Caki2 (cell line): ENCODE data around the gene FUT8. TPM values are rescaled to one million over a fixed set of nuclear protein-coding genes. Genes with fewer than 3 reads are reported as not detected.
"Not testable (repeated sequence)": the region's sequence is repeated elsewhere in the genome, so short reads cannot be mapped to it uniquely, and the experiment has no call there.

Source experiments
- DNase-seq: peaks from one replicate; pipeline ENCODE4 v3.0.0-alpha.2; 2015; ENCODE audit warnings: low read depth
- in situ Hi-C: cut with HindIII; loops from 2 replicates; pipeline ENCODE4 v1.10.0; 2016; ENCODE audit warnings: low sequenced_read_pairs, low pct_unique_long_range_greater_than_20kb, mixed read lengths
- total RNA-seq: library from RNA; depleted of rRNA; stranded (reverse); fragments of >200 nt; shearing (Covaris generic); gene quantifications from 2 replicates; pipeline ENCODE4 v1.2.3, GENCODE V29; 2014; ENCODE audit warnings: low replicate concordance

FUT8 gene
- total RNA-seq, 1 experiment from 2014 or later = 29.6 TPM

DNA sequence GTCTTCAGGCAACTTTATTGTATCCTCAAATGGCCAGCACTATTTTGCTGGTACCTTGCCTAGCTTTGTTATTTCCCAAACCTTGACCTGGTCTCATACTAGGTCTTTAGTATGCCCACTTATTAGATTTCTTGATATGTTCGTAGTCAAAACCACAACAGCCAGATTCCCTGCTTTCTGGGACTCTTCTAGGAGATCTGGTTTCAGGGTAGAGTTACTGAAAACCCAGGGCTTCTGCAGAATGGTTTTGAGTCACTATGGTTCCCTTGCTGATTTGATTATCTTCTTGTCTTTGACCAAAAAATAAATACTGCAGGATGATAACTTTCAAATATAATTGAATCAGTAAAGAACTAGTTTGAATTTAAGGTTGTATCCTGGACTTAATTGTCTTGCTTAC, 211.2 kb downstream of the FUT8 start:
- in situ Hi-C loops = no loop called here

DNA sequence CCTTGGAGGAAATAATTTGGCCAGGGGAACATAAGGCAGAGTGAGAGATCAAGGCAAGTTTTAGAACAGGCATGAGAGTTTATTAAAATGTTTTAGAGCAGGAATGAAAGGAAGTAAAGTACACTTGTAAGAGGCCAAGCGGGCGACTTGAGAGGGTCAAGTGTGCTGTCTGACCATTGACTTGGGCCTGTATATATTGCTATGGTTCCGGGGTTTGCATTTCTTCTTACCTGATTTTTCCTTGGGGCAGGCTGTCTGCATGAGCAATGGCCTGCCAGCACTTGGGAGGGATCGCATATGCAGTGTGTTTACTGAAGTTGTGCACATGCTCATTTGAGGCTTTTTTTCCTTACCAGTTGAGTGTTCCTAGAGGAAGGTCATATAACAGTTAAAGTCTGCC, 214.8 kb downstream of the FUT8 start:
- DNase-seq = no peak
- in situ Hi-C loops = no loop called here

More for the DNA sequence above, 211.2 kb downstream of the FUT8 start:
- DNase-seq = no peak

DNA sequence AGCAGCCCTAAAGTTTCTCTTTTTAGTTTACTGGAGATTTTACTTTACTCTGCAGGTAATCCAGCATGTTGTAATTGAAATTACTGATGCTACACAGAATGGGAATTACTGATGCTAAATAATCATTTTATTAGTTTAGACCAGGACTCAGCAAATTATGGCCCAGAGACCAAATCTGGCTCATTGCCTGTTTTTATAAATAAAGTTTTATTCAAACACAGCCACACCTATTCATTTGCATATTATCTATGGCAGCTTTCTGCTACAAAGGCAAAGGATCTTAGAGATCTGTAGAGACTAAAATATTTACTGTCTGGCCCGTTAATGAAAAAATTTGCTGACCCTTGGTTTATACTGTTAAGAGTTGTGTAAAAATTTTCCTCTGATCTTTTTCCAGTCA, 216.1 kb downstream of the FUT8 start:
- in situ Hi-C loops = no loop called here
- DNase-seq = no peak

DNA sequence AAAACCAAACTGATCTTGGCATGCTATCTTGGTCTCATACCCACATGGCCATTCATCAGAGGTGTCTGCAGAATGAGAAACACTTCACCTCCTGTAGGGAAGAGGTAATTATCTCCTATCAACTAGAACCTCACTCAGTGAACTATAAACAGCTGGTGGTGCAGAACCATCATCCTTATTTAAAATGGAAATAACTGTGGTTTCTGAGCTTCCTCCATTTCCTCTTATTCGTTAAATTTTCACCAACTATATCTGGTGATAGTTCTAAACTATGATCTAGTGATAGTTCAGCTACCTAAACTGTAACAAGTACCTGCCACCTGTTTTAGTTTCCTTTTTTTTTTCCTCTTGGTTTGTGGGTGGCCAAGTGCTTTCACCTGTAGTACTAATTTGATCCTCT, 218.5 kb downstream of the FUT8 start:
- DNase-seq = peak; percentile 21
- in situ Hi-C loops = no loop called here

DNA sequence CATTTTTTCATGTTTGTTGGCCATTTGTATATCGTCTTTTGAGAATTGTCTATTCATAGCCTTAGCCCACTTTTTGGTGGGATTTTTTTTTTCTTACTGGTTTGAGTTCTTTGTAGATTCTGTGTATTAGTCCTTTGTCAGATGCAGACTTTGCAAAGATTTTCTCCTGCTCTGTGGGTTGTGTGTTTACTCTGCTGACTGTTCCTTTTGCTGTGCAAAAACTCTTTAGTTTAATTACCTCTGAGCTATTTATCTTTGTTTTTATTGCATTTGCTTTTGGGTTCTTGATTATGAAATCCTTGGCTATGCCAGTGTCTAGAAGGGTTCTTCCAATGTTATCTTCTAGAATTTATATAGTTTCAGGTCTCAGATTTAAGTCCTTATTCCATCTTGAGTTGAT, 220.0 kb downstream of the FUT8 start:
- in situ Hi-C loops = no loop called here
- no peak for DNase-seq

DNA sequence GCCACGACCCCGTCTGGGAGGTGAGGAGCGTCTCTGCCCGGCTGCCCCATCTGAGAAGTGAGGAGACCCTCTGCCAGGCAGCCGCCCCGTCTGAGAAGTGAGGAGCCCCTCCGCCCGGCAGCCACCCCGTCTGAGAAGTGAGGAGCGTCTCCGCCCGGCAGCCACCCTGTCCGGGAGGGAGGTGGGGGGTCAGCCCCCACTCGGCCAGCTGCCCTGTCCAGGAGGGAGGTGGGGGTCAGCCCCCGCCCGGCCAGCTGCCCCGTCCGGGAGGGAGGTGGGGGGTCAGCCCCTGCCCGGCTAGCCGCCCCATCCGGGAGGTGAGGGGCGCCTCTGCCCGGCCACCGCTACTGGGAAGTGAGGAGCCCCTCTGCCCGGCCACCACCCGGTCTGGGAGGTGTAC, 221.1 kb downstream of the FUT8 start:
- DNase-seq, in situ Hi-C loops: not testable (repeated sequence)

DNA sequence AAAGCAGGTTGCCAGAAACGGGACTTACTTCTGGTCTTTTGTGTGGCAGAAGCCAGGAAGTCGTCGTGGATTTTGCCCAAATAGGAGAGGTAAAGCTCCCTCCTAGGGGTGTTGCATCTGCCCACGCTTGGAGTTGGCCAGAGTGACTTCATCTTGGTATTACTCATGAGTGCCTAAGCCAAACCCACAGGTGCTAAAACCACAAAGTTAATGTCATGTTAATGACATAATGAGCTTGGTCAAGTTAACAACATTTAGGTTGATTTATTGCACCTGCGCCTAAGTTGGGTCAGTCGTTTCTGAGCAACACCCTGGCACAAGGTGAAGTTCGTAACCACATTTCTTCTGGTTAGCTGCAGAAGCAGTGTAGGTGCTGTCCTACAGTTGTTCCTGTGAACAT, 225.2 kb downstream of the FUT8 start:
- in situ Hi-C loops = no loop called here
- peak; percentile 6 for DNase-seq

DNA sequence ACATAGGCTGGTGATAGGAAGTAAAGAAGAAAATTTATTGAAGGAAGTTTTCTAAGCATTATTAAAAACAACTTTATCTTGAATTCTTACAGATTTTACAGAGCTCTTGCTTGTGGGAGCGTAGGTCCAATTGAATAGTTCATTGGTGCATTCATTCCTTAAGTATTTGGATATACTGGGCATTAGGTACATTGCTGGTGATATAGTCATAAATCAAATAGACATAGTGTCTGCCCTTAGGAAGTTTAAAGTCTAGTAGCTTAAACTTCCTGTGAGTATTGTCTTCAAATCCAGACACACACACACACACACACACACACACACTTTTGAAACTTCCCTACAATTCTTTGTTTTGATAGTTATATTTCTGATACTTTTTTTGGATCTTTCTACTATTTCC, 226.7 kb downstream of the FUT8 start:
- in situ Hi-C loops = no loop called here
- DNase-seq = no peak

DNA sequence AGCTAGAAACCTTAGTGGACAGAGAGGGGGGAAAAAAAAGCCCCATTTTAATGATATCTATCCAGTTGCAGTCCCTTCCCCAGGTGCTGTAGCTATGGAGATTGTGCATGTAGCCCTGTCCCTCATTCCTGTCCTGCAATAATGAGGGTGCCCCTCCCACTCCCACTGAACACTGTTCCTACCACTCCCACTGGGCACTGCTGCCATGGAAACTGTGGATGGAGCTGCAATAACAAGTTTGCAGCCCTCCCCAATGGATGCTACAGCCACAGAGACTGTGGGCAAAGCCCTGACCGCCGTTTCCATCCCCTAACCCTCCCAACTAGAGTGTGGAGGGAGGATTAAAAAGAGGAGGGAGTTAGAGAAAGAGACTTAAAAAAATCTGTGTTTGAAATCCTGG, 238.3 kb downstream of the FUT8 start:
- in situ Hi-C loops = no loop called here
- DNase-seq = no peak

DNA sequence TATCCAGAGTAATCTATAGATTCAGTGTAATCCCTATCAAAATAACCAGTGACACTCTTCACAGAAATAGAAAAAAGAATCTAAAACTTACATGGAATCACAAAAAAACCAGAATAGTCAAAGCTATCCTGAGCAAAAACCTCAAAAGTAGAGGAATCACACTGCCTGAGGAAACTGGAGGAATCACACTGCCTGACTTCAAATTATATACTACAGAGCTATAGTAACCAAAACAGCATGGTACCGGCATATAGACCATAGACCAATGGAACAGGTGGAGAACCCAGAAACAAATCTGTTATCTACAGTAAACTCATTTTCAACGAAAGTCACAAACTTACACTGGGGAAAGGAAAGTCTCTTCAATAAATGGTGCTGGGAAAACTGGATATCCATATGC, 244.0 kb downstream of the FUT8 start:
- in situ Hi-C loops = no loop called here
- DNase-seq = no peak

DNA sequence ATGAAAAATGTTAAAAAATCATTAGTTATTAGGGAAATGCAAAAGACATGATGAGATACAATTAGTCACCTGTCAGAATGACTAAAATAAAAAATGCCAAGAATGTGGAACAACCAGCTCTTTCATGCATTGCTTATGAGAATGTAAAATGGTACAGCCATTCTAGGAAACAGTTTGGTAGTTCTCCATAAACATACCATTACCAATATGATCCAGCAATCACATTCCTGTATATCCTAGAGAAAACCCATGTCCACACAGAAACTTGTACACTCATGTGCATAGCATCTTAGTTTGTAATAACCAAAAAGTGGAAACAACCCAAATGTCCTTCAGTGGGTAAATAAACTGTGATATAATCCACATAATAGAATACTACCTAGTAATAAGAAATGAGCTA, 245.7 kb downstream of the FUT8 start:
- in situ Hi-C loops = no loop called here

DNA sequence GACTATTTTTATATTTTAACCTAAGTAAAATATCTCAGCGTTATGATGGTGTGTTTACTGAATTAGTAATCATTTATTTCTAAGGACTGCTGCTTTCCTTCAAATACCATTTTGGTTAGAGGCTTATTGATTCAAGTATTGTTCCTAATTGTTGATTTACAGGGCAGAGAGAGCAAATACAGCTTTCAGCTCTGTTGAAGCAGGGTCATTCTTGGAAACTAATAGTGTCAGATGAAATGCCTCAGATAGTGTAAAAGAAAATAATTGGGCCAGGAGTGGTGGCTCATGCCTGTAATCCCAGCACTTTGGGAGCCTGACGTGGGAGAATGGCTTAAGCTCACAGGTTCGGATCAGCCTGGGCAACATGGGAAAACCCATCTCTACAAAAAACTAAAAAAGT, 249.3 kb downstream of the FUT8 start:
- DNase-seq = no peak
- in situ Hi-C loops = no loop called here

More for the DNA sequence above, 245.7 kb downstream of the FUT8 start:
- DNase-seq = no peak

DNA sequence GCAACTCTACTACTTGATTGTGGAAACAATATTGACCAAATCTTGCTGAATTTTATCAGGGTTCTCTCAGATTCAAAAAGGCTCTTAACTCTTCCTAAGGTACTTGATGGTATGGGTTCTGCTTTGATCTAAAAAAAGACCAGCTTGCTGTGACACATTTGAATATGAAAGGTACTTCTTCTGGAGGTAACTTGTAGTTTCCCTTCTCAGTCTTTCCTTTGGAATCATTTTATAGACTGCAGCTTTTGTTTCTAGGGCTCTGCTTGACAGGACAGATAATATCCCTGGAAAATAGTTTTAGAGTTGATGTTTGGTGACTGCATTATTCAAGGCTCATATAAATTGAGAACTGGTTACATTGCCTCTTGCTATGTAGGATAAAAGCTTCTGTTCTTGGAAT, 251.9 kb downstream of the FUT8 start:
- DNase-seq = no peak
- in situ Hi-C loops = no loop called here

DNA sequence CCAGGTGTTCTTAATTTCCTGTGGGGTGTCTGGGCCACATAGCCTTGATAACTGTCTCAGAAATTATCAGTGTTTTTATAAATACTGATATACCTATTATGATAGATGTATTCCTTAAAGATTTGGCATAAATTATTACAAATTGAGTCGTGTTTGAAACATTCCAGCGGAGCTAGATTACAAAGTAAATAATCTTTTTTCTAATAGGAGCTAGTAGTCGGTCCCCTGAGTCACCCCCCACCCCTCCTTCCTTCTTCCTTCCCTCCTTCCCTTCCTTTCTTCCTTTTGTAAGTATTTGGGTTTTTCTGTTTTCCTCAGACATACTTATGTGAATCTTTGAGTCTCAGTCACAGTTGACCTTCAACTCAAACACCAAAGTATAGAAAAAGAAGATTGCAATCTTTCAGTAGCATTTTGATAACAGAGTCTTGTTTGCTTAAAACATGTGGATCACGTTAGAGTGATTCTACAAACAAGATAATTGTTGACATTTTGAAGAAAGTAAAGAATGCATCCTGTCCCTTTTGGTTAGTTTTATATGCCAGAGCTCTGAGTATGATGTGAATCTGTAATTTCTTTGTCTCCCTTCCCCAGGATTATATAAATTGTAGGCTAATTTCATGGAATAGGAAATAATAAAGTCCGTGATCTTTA, 264.0 kb downstream of the FUT8 start:
- in situ Hi-C loops = no loop called here
- DNase-seq = no peak

DNA sequence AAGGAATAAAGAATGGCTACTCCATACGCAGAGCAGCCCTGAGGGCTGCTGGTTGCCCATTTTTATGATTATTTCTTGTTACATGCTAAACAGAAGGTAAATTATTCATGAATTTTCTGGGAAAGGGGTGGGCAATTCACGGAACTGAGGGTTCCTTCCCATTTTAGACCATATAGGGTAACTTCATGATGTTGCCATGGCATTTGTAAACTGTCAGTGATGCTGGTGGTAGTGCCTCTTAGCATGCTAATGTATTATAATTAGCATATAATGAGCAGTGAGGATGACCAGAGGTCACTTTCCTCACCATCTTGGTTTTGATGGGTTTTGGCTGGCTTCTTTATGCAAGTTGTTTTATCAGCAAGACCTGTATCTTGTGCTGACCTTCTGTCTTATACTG, 273.0 kb downstream of the FUT8 start:
- in situ Hi-C loops = no loop called here
- DNase-seq = no peak

DNA sequence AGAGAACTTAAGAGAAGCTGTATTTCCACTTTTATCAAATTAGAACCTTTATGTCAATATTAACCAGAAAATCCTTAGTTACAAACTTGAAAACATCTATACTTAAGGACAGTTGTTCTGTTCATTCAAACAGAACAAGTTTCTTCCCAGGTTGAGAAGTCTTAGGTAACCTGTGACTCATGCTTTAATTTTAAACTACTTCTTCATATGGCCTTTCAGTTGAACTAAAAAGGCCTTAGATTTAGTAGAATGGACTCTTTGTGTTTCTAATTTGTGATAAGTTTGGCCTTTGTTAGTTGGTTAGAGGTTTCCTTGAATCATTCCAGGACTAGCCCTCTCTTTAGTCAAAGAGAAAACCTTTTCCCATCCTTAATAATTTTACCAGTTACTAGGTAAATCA, 274.2 kb downstream of the FUT8 start:
- peak; percentile 12 for DNase-seq
- in situ Hi-C loops = no loop called here

DNA sequence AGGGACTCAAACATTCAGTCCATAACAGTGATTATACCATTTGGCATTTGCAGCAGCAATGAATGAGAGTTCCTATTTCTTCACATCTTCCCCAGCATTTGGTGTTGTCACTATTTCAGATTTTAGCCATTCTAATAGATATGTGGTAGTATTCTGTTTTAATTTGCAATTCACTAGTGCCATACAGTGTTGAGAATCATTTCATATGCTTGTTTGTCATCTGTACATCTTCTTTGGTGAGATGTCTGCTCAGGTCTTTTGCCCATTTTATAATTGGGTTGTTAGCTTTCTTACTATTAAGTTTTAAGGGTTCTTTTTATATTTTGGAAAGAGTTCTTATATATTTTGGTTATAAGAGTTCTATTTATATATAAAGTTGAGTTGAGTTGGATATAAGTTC, 276.5 kb downstream of the FUT8 start:
- in situ Hi-C loops = no loop called here
- no peak for DNase-seq

DNA sequence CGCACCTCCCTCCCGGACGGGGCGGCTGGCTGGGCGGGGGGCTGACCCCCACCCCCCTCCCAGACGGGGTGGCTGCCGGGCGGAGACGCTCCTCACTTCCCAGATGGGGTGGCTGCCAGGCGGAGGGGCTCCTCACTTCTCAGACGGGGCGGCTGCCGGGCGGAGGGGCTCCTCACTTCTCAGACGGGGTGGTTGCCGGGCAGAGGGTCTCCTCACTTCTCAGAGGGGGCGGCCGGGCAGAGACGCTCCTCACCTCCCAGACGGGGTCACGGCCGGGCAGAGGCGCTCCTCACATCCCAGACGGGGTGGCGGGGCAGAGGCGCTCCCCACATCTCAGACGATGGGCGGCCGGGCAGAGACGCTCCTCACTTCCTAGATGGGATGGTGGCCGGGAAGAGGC, 280.0 kb downstream of the FUT8 start:
- in situ Hi-C loops, DNase-seq: not testable (repeated sequence)

DNA sequence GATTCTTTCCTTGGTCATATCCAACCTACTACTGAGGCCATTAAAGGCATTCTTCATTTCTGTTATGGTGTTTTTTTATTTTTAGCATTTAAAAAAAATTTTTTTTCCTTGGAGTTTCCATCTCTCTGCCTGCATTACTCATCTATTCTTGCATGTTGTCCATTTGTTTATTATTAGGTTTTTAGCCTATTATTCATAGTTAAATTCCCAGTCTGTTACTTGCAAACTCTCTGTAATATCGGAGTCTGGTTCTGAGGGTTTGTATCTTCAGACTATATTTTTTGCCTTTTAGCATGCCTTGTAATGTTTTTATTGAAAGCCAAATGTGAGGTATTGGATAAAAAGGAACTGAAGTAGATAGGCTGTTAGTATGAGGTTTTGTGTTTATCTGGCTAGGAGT, 284.3 kb downstream of the FUT8 start:
- DNase-seq = no peak
- in situ Hi-C loops = no loop called here

DNA sequence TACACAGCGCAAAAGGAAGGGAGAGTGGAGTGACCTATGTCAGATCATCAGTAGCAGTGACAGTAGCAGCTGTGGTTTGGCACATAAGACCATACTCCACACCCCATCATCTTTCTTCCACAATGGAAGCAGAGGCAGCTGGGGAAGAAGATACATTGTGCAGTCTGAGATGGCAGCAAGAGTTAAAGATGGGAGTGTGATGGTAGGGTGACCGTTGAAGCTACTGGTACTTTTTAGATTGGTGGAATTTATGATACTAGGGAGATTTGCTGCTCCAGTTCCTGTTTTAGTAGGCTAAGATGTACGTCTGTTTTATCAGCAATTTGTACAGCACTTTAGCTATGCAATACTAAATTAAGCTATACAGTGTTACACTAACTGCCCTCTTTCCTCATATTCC, 291.0 kb downstream of the FUT8 start:
- in situ Hi-C loops = no loop called here
- DNase-seq = no peak

DNA sequence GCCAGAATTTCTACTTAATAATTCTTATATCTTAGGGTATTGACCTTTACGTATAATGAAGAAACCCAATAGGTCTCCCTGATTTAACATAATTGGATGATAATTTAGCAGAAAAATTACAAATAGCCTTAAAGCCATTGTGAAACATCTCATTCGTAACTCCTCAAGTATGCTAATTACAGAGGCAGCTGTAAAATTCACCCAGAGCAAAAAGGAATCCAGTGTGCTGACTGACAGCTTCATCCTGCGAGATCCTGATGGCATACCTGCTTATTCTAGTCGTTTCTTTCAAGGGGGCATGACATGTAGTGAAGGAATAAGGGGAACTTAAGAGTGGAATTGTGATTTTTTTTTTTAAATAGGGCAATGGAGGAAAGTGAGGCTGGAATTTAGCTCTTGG, 291.5 kb downstream of the FUT8 start:
- in situ Hi-C loops = no loop called here
- no peak for DNase-seq
